AML-193 (cell line): ENCODE measurements around the gene GMEB2.
"Not testable (repeated sequence)": the region's sequence is repeated elsewhere in the genome, so short reads cannot be mapped to it uniquely, and the experiment has no call there.

ENCODE experiments used
- DNase-seq, 2 experiments: peaks; one replicate each; lab custom pipeline; 2025; lab: John Stamatoyannopoulos, UW

GMEB2 gene

DNA sequence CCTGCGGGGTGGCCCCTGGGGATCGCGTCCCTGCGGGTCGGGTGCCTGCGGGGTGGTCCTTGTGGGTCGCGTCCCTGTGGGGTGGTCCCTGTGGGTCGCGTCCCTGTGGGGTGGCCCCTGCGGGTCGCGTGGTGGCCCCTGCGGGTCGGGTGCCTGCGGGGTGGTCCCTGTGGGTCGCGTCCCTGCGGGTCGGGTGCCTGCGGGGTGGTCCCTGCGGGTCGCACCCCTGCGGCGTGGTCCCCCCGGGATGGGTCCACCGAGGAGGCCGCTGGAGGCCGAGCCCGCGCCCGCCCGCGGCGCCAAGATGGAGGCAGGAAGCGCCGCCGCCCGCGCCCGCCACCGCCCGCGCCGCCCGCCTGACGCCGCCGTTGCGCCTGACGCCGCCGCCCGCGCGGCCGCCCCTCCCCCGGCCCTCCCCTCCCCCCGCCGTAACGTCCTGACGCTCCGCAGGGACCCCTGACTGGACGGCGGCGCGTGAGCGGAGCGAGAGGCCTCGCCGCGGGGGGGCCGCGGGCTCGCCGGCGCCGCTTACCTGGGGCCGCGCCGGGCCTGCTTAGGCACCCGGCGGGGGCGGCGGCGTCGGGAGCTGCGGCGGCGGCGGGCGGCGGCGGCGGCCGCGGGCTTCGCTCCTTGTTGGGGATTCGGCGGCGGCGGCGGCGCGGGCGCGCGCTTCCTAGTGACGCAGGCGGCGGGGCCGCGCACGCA, at the start of gene GMEB2:
Gene GMEB2 (minus strand): TSS at position 678 of the 705 bp plus-strand sequence. CDS start 7,704 bp downstream, outside the sequence.
- DNase-seq = peak; percentile 62 to 68

GRCh38 chr20:63675681-63676368, 48.9 kb upstream of the GMEB2 start:
- no peak for DNase-seq

GRCh38 chr20:63673951-63674350, 47.0 kb upstream of the GMEB2 start:
- DNase-seq = no peak

- DNase-seq = no peak
These were observed 45.8 kb upstream of the GMEB2 start for GRCh38 chr20:63672666-63673065.

DNA sequence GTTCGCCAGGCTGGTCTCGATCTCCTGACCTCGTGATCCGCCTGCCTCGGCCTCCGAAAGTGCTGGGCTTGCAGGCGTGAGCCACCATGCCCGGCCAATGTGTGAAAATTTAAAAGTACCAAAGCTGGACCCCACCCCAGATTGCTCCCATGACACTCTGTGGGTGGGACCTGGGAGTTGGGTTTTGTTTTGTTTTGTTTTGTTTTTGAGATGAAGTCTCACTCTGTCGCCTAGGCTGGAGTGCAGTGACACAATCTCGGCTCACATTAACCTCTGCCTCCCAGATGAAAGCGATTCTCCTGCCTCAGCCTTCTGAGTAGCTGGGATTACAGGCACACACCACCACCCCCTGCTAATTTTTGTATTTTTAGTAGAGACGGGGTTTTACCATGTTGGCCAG, 44.8 kb upstream of the GMEB2 start:
- DNase-seq = not testable (repeated sequence)

- no peak for DNase-seq
These were observed 41.5 kb upstream of the GMEB2 start for GRCh38 chr20:63668351-63668750.

GRCh38 chr20:63667858-63668257, 41.0 kb upstream of the GMEB2 start:
- DNase-seq = no peak

- DNase-seq = no peak
These were observed 38.8 kb upstream of the GMEB2 start for GRCh38 chr20:63665708-63666107.

GRCh38 chr20:63664861-63665594, 38.1 kb upstream of the GMEB2 start:
- no peak for DNase-seq

DNA sequence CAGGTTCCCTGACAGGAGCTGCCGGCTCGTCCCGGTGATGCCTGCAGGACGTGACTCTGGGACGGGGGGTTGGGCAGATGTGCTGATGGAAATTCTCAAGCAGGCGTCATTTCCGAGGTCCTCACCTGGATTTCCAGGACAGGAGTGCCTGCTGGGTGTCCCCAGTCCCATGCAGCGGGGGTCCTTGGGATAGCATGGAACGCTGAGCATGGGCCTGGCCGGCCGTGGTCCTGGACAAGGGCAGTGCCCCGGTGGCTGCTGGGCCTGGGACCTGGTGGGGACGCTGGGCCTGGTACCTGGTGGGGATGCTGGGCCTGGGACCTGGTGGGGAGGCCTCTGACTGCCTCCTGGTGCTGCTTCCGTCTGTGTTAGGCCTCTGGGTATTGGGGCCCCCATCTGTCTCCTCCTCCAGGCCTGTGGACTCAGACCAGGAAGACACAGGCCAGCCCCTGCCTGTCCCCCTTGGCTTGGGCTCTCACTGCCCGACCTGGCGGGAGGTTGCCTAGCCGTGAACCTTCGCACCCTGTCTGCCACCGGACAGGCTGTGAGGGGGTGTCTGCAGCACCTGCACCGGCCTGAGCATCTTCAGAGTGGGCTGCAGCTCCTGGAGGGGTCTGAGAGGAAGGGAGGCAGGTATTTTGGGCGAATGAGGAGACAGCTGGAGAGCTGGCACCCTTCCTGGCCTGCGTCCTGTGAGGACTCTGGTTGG, 37.4 kb upstream of the GMEB2 start:
- no peak for DNase-seq

DNA sequence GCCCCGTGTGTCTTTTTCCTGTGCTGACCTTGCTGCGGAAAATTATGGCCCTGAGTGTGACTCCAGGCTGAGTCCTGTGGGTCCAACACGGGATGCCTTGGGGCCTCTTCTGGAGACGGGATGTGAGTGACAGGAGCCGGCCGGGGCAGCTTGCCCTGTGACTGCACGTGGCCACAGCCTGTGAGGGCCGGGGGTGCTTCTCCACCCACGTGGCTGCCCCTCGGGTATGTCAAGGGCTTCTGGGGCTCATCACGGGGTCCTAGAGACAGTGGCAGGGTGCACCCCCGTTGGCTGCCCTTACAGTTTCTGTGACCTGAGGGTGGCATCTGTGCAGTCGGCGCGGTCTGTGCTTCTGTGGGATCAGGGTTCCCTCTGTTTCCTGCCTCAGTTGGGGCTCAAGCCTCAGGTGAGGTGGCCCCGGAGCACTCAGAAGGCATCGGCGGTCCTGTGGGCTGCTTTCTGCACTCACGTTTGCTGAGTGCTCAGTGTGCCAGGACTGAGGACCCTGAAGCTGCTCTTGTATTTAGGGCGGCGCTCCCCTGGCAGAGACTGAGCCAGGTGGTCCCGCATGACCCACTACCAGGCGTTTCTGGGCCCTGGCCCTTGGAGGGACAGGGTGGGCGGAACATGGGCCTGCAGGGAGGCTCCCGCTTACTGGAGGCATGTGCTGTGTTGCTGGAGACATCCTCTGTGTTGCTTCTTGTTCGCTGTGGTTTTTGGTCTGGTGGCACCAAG, 36.6 kb upstream of the GMEB2 start:
- no peak for DNase-seq

GRCh38 chr20:63662813-63663189, 35.9 kb upstream of the GMEB2 start:
- DNase-seq = no peak

GRCh38 chr20:63661959-63662812, 35.3 kb upstream of the GMEB2 start:
- no peak for DNase-seq

- DNase-seq = no peak
These were observed 34.2 kb upstream of the GMEB2 start for GRCh38 chr20:63661108-63661507.

DNA sequence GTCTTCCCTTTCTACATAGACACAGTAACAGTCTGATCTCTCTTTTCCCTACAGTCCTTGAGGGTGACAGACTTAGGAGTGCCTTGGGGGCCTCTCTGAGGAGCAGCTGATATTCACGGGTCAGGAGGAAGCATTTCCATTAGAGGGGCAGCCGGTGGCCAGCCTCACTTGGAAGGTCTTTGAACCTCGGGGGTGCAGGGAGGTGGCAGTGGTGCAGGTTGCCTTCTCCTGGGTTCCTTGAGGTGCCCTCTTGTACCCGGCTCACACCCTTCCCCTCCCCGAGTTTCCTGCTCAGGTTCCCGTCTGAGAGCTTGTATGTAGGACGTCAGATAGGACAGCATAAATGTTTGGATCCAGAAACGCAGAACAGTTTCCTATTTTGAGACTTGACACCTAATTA, 33.7 kb upstream of the GMEB2 start:
- no peak for DNase-seq

DNA sequence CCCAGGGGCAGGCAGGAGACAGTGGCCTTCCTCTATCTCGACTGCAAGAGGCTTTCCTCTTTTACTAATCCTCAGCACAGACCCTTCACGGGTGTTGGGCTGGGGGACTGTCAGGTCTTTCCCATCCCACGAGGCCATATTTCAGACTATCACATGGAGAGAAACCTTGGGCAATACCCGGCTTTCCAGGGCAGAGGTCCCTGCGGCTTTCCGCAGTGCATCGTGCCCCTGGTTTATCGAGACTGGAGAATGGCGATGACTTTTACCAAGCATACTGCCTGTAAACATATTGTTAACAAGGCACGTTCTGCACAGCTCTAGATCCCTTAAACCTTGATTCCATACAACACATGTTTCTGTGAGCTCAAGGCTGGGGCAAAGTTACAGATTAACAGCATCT, 33.3 kb upstream of the GMEB2 start:
- not testable (repeated sequence) for DNase-seq

DNA sequence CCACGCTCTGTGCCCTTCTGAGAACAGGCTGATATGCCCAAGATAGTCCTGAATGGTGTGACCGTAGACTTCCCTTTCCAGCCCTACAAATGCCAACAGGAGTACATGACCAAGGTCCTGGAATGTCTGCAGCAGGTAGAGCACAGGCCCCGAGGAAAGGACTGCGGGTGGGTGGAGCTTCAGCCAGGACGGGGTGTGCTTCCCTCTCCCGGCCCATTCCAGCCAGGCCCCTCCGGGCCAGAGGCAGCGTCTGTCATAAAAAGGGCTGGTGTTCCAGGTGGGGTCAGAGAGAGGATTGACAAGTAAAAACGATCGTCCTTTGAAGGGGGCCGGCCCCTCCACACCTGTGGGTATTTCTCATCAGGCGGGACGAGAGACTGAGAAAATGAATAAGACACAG, 32.5 kb upstream of the GMEB2 start:
- DNase-seq = no peak

DNA sequence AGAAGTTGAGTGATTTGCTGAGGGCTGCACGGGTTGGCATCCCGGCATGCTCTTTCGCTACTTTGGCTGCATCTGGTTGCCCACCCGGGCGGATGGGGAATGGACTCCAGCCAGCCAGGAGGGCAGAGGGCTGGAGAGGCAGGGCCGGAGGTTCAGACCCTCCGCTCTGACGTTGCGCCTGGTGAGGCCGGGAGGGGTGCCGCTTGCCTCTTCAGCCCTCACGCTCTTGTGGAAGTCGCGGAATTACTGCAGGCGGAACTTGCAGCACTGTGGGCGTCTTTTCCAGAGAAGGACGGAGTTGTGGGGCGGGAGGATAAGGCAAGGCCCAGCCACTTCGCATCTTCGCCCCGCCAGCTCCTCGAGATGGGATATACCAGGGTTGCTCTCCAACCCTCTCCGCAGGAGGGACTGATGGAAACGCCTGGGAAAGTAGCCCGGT, 31.9 kb upstream of the GMEB2 start:
- DNase-seq = peak in 1 of 2 experiments; percentile 12

- DNase-seq = peak; percentile 72 to 86
These were observed 31.2 kb upstream of the GMEB2 start, which contains the start of gene RTEL1 for GRCh38 chr20:63657937-63658748. Gene RTEL1, plus strand, starts transcription at chr20:63658312. Its CDS starts 1,091 bp downstream, at chr20:63659403.
